ENCODE data around the gene ITPR2. TPM values are rescaled to one million over a fixed set of nuclear protein-coding genes. Genes with fewer than 3 reads are reported as not detected.
A peak's percentile ranks its signal among the peaks of the same experiment; 100 is the strongest.

Gene ITPR2
- polyA plus RNA-seq, 2 of the 4 experiments (the other 2 are of a cell fraction), result 3.1 to 8.1 TPM

- CTCF ChIA-PET, result interaction anchor here (1.0 to 2.4 kb wide), 5 partner anchors 11 to 180 kb away, joined by 3 to 15 read pairs (median 3); no protein-coding TSS in a partner anchor
These were observed 533.2 kb downstream of the ITPR2 start for GRCh38 chr12:26299751-26300150.

GRCh38 chr12:26298785-26299621 lies 534.0 kb downstream of the ITPR2 start:
- peak; percentile 52 to 64 for DNase-seq (ENCODE audit: low read depth in 1 of 2, low spot score in 1 of 2)
- H3K9me3 ChIP-seq, result no peaks in the 10 kb centered on the region
- 26% methylated on average over 6 of the region's 6 CpGs for WGBS (ENCODE audit: missing lambda C conversion rate)
- peak overlapping the region; percentile 66 for H3K4me2 ChIP-seq
- CTCF ChIA-PET, result interaction anchor here (0.9 to 2.4 kb wide), 7 partner anchors 11 to 180 kb away, joined by 3 to 15 read pairs (median 4); no protein-coding TSS in a partner anchor
- FAIRE-seq, result peak; percentile 96
- H3K27ac ChIP-seq, result peak overlapping the region; percentile 45 to 71; a peak in 5 of 6 replicates
- TF ChIP-seq ESRRA (IDR thresholded peaks at IDR 0.05; ENCODE audit: borderline replicate concordance, low read length) (no peak), FOSL2 (IDR thresholded peaks at IDR 0.05) (no peak; the same call in 1 of the 2 replicates), FOSL2 (CRISPR knock-in tag; IDR thresholded peaks at IDR 0.05) (peak; percentile 86), JUNB (IDR thresholded peaks at IDR 0.05) (peak; percentile 35; the same call in 1 of the 2 replicates), USF2 (IDR thresholded peaks at IDR 0.05) (no peak), MAX (IDR thresholded peaks at IDR 0.05) (peak; percentile 40; the same call in 1 of the 2 replicates)
- ATAC-seq, result peak; percentile 95
- 0 out of 3 replicates have a peak overlapping the region, but pooled peaks have one; percentile 15 for H3K4me3 ChIP-seq
- H3K4me1 ChIP-seq, result peaks cover 13% of the 10 kb centered on the region
- POLR2A ChIA-PET, result interaction anchor here (1.3 kb wide), 1 partner anchor 24 kb away, joined by 6 read pairs; no protein-coding TSS in a partner anchor

More at GRCh38 chr12:26299751-26300150, 533.2 kb downstream of the ITPR2 start:
- POLR2A ChIA-PET, result no interaction called here
- H3K4me1 ChIP-seq, result peaks cover 13% of the 10 kb centered on the region
- H3K4me2 ChIP-seq, result no peak overlapping the region; the same call in 2 of the 3 replicates
- no peak for TF ChIP-seq HOXB5 (CRISPR knock-in tag; IDR thresholded peaks at IDR 0.05)
- TF ChIP-seq MAFK (IDR thresholded peaks at IDR 0.05; ENCODE audit: partially characterized antibody), result peak; percentile 47
- no peak overlapping the region for H3K4me3 ChIP-seq
- ATAC-seq (no peak), DNase-seq (ENCODE audit: low read depth in 1 of 2, low spot score in 1 of 2) (no peak), FAIRE-seq (no peak)
- no peaks in the 10 kb centered on the region for H3K9me3 ChIP-seq
- 74% methylated on average over 1 of the region's 1 CpG for WGBS (ENCODE audit: missing lambda C conversion rate)
- peak overlapping the region in 1 of 2 experiments; percentile 71; a peak in 3 of 6 replicates for H3K27ac ChIP-seq

GRCh38 chr12:26297396-26298070 lies 535.5 kb downstream of the ITPR2 start:
- 92% methylated on average over 8 of the region's 8 CpGs for WGBS (ENCODE audit: missing lambda C conversion rate)
- Histone ChIP-seq H3K4me1 (peaks cover 13% of the 10 kb centered on the region), H3K4me3 (no peak overlapping the region), H3K27ac (no peak overlapping the region), H3K9me3 (no peaks in the 10 kb centered on the region), H3K4me2 (no peak overlapping the region)
- FAIRE-seq (no peak), ATAC-seq (no peak), DNase-seq (ENCODE audit: low read depth in 1 of 2, low spot score in 1 of 2) (no peak)
- CTCF ChIA-PET, result interaction anchor here (1.3 to 2.4 kb wide), 3 partner anchors 14 to 174 kb away, joined by 4 to 15 read pairs (median 7); no protein-coding TSS in a partner anchor
- TF ChIP-seq FOSB (CRISPR knock-in tag; IDR thresholded peaks at IDR 0.05) (no peak), KDM1A (IDR thresholded peaks at IDR 0.05; ENCODE audit: low read depth) (no peak), PHF8 (IDR thresholded peaks at IDR 0.05; ENCODE audit: borderline replicate concordance, low read depth) (no peak), CTCF (IDR thresholded peaks at IDR 0.05) (no peak), RARB (CRISPR knock-in tag; IDR thresholded peaks at IDR 0.05) (no peak), TFCP2L1 (CRISPR knock-in tag; IDR thresholded peaks at IDR 0.05) (no peak), GATA3 (IDR thresholded peaks at IDR 0.05; ENCODE audit: borderline replicate concordance) (no peak), E2F6 (IDR thresholded peaks at IDR 0.05; ENCODE audit: borderline replicate concordance, low read depth) (no peak), CEBPB (IDR thresholded peaks at IDR 0.05) (no peak), CHD2 (IDR thresholded peaks at IDR 0.05; ENCODE audit: low read length, partially characterized antibody) (no peak), MAZ (IDR thresholded peaks at IDR 0.05; ENCODE audit: borderline replicate concordance, low read depth, low read length) (no peak)
- POLR2A ChIA-PET, result no interaction called here

All from A549 (cell line).